ENCODE results near the gene ZNF236.

ZNF236 gene

DNA sequence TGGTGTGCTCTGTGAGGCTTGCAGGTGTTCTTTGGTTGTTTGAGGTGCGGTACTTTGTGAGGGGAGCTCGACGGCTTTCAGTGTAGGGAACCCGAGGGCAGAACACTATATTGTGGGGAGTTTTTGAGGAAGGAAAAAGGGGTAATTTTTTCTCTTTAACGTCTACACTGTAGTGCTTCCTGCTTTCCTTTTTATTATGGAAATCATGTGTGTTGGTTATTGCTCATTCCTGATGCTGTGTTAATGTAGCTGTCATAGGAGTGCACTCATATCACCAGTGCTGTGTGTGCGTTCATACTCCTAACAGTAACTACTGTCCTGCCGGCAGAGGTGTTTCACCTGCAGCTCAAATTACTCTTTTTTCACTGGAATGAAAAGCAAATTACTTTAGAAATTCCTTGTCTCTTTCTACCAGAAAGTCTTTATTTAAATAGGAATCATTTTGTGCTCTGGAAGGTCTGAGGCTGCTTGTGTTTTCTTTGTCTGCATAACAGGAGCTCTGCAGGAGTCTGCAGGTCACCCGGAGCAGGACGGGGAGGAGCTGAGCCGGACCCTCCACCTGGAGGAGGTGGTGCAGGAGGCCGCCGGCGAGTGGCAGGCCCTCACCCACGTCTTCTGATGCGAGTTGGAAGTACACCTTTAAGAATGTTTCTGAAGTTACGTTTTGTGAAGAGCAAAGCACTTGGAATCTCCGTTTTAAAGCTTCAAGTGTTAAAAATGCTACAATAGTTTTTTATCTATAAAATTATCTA is 145.5 kb downstream of the ZNF236 start:
- in situ Hi-C loops (cut with HindIII; ENCODE audit: low sequenced_read_pairs): no loop called here

DNA sequence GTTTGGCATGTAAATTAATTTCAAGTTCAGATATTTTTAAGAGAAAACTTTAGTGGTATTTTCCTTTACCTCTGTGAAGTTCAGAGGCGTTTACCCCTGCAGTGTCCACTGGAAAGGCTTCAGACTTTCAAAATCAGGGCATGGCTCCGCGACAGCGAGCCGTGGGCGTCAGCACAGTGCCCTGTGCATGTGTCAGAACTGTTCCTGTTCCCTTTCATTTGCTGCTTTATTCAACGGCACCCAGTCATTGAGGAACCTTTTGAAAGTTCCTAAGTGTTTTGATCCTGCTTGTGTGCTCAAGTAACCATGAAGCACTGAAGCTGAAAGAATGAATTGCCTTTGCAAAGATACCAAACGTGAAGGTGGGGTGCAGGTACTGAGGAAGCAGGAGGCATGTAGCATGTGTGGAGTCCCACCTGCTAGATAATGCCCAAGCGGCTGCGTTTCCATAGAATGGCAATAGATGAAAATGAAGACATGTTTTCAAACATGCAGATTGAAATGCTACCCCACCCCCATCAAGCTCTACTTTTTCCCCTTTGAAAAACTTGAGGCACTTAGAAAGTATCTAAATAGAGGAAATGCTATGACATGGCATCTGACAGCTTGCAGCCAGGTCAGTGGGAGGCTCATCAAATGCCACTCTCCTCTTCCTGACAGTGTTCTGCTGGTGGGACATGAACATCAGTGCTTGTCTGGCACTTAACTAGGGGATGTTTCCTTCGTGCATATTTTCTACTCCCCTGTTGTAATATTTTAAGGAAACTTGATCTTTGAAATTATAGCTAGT is 148.6 kb downstream of the ZNF236 start:
- in situ Hi-C loops (cut with HindIII; ENCODE audit: low sequenced_read_pairs): no loop called here

- in situ Hi-C loops (cut with HindIII; ENCODE audit: low sequenced_read_pairs): no loop called here
Observed at GRCh38 chr18:76972241-76972640, 149.9 kb downstream of the ZNF236 start.

- in situ Hi-C loops (cut with HindIII; ENCODE audit: low sequenced_read_pairs): no loop called here
Observed at GRCh38 chr18:76972846-76973519, 150.6 kb downstream of the ZNF236 start.

- in situ Hi-C loops (cut with HindIII; ENCODE audit: low sequenced_read_pairs): no loop called here
Observed at GRCh38 chr18:76973520-76974266, 151.3 kb downstream of the ZNF236 start.

DNA sequence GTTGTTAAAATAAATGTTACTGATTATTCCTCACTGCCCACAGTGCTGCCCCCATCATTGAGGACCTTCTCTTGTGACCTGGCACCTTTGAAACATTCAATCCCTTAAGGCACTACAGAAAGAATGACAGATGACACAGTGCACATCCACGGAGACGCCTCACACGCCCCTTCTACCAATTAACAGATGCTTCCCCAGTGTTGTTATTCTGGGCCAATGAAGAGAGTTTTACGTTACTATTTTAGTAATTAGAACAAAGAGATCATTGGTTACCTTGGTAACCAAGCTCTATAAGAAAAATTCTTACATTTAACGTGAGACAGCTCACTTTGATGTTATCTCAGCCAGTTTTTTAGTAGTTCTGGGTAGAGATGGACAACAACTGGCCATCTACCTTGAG is 152.0 kb downstream of the ZNF236 start:
- in situ Hi-C loops (cut with HindIII; ENCODE audit: low sequenced_read_pairs): no loop called here

DNA sequence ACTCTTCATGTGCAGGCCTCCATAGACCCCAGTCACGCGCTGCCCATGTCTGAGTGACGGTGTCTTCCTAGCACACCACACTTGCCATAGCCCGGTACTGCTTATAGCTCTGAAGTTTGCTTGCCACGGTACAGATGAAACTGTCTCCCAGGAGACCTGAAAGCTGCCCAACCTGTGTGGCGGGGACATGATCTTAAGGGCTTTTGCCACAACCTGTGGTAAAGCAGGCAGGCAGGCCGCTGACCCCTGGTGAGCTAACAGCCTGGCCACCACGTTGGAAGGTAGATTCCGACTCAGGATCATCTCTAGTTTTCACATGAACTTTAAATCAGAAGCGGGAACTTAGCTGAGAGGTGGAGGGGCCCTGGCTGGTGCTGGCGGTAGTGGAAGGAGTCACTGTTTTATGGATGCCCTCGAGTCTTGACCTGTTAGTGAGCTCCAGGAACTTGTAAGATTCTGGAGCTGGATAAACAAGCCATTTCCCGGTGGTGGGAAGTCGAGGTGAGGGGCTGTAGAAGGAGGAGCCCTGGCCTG is 153.3 kb downstream of the ZNF236 start:
- in situ Hi-C loops (cut with HindIII; ENCODE audit: low sequenced_read_pairs): no loop called here

DNA sequence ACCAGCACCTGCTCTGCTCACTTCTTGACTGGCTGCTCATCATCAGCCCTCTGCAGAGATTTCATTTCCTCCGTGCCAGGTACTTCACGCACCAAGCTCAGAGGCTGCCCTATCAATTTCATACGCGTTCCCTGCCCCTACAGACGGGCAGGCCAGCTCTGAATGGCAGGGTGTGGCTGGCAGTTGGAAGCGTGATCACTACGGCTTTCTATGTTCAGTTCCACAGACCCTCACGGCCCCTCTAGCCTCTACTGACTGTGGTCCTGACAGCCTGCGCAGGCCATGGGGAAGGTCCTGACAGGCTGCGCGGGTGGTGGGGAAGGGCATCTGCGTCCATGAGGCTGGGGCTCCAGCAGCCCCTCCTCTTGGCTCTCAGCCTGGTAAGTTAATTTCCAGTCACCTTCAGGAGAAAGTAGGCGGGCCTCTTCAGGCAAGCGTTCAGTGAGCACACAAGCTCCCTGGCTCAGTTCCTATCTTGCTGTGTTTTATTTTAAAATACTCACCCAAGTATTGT is 154.8 kb downstream of the ZNF236 start:
- in situ Hi-C loops (cut with HindIII; ENCODE audit: low sequenced_read_pairs): no loop called here

GRCh38 chr18:76977684-76978232 is 155.4 kb downstream of the ZNF236 start:
- in situ Hi-C loops (cut with HindIII; ENCODE audit: low sequenced_read_pairs): no loop called here

- in situ Hi-C loops (cut with HindIII; ENCODE audit: low sequenced_read_pairs): no loop called here
Observed at GRCh38 chr18:76978616-76979015, 156.3 kb downstream of the ZNF236 start.

DNA sequence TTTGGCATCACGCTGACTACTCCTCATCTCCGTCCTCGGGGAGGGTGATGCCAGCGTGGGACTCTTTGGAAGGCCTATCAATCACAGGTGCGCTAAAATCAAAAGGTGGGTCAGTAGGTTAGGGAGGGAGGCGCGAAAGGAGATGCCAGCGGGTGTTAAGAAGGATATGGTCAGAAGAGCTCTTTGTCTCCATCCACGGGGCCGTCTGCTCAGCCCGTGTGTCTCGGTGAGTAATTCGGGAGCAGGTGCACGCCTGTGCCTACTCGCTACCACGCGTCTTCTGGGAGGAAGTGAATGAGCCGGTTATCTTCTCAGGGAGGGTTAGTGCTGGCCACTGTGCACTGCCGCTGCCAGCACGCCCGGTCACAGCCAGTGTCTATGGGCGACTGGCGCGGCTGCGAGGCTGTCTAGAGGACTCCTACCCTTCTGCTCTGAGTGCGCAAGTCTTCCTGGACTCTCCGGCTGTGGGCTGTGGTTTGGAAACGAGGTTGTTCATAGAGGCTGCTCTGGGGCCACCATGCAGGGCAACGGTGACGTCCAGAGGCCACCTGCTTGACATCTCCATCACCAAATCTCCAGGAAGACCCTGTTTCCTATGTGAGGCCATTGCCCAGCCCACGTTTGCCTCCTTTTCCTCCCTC is 156.9 kb downstream of the ZNF236 start:
- in situ Hi-C loops (cut with HindIII; ENCODE audit: low sequenced_read_pairs): no loop called here

DNA sequence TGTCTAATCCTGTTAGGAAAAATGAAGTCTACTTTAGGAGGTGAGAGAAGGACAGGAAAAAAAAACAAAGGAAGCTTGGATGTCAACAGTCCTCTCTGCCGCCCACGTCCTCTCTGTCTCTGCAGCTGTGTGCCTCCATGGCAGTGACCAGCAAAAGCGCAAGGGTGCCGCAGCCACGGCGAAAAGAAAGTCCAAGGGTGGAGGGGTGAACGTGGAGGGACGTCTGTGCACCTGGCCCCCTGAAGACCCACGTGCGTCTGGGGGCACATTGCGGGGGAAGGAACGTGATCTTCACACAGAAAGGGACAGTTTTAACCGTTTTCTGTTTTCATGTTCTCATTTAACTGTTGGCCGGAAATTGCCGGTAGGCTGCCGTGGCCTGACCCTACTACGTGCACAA is 157.5 kb downstream of the ZNF236 start:
- in situ Hi-C loops (cut with HindIII; ENCODE audit: low sequenced_read_pairs): no loop called here

DNA sequence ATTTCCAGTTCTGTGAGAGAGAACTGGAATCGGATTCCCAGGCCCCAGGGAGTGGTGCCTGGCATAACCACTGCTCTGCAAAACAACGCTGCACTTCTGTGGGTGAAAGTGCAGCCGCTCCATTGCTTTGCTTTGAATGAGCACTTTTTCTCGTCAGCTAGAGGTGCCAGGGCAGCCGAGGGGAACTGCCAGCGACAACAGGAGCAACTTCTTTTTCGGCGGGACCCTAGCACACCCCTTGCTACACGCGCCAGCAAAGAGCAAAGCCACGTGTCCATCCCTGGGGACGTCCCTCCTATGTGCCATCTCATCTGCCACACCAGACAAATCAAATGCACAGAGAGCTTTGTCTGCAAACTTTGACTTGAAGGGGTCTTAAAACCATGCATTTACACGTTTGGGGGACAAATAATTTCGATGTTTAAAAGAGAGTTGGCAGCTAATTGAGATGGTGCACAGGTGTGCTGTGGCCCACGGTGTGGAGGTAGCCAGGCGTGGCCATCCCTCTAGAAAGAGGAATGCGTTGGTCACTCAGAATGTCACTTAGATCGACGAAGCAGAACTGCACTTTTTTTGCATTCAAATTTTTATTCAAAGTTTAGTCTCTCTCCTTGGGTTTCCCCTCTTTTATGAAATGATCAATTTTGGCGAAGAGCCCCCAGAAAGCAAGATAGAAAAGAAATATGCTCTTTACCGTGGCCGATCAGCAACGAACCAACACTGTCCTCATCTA is 158.5 kb downstream of the ZNF236 start:
- in situ Hi-C loops (cut with HindIII; ENCODE audit: low sequenced_read_pairs): no loop called here

GRCh38 chr18:76981396-76981968 is 159.1 kb downstream of the ZNF236 start:
- in situ Hi-C loops (cut with HindIII; ENCODE audit: low sequenced_read_pairs): no loop called here

- in situ Hi-C loops (cut with HindIII; ENCODE audit: low sequenced_read_pairs): no loop called here
Observed at GRCh38 chr18:76982038-76982437, 159.7 kb downstream of the ZNF236 start.

- in situ Hi-C loops (cut with HindIII; ENCODE audit: low sequenced_read_pairs): no loop called here
Observed at GRCh38 chr18:76982841-76983583, 160.7 kb downstream of the ZNF236 start.

DNA sequence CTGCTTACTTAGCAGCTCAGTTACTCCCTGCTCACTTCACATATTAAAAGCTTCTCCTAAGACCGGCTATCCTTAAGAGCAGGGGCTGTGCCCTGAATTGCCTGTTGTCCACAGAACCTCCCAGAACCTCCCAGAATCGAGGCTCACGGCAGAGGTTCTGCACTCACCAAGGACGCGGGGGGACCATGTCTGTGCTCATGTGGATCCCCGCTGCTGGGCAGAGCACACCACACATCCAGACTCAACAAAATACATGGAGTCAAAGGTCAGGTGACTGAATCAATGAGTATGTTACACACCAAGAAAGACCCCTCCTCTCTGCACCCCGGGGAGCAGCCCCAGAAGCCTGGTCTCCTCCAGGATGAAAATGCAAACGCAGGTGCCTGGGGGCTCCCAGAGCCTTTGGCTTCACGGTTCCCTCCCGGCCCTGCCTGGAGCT is 161.3 kb downstream of the ZNF236 start:
- in situ Hi-C loops (cut with HindIII; ENCODE audit: low sequenced_read_pairs): no loop called here
